IPS-18c (cell line): ENCODE measurements around the gene PLEKHH2.
"Not testable (repeated sequence)": the region's sequence is repeated elsewhere in the genome, so short reads cannot be mapped to it uniquely, and the experiment has no call there.

Experiments
- H3K4me3 ChIP-seq: 2 replicates; pipeline ENCODE4 v1.7.0; 2013; ENCODE audit warnings: low read depth, mild to moderate bottlenecking, low read length, moderate library complexity; ENCODE audit not compliant: insufficient read depth
- H3K9me3 ChIP-seq: one replicate; pipeline ENCODE4 v1.6.1; 2013; ENCODE audit warnings: mild to moderate bottlenecking, low read length, moderate library complexity; ENCODE audit not compliant: control insufficient read depth, insufficient read depth

Gene PLEKHH2

DNA sequence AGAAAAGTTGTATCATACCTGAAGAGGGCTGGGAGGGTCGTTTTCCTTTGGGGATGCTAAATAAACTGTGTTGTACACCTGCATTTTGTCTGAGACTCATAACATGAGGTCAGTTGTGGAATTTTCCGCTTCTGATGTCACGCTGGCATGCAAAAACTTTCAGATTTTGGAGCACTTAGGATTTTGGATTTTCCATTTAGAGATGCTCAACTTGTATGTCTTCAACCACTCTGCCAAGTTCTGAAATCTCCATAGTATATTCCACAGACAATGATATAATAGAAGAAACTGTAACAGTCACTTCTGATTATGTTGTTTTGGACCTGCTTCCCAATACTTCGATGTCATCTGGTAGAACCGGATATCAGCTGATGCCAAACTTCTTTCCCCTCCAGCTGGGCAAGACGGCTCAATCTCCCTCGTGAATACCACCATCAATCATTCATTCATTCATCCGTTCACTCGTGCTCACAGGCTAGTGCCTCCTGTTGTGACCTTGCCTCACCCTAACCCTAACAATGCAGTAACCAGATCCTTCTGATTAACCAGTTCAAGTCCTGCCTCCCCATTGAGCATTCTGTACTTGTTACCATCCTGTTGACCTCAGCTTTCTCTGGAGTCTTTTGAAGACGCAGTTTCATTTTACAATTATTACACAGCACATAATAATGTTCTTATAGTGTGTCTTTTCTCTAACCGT is 5.3 kb upstream of the PLEKHH2 start:
- H3K9me3 ChIP-seq = peaks cover 3% of the 10 kb centered on the region
- no peak overlapping the region for H3K4me3 ChIP-seq

GRCh38 chr2:43634604-43635306 is 2.3 kb upstream of the PLEKHH2 start:
- Histone ChIP-seq H3K9me3 (peaks cover 3% of the 10 kb centered on the region), H3K4me3 (no peak overlapping the region)

- H3K4me3 ChIP-seq, H3K9me3 ChIP-seq: not testable (repeated sequence)
Observed at GRCh38 chr2:43636153-43636552, 907 bp upstream of the PLEKHH2 start.

- Histone ChIP-seq H3K9me3 (peaks cover 3% of the 10 kb centered on the region), H3K4me3 (peak overlapping the region; percentile 86; the same call in 1 of the 2 replicates)
Observed at GRCh38 chr2:43636621-43637020, 439 bp upstream of the PLEKHH2 start.

DNA sequence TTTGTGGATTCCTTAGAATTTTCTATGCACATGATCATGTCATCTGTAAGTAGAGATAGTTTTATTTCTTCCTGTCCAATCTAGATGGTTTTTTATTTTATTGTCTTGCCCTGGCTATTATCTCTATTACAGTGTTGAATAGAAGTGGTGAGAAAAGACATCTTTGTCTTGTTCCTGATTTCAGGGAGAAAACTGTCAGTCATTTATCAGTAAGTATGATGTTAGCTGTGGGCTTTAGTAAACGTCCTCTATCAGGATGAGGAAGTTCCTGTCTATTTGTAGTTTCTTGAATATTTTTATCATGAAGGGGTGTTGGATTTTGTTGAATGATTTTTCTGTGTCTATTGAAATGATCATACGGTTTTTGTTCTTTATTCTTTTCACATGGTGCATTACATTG is 5.3 kb downstream of the PLEKHH2 start:
- no peaks in the 10 kb centered on the region for H3K9me3 ChIP-seq
- H3K4me3 ChIP-seq = no peak overlapping the region

- Histone ChIP-seq H3K4me3 (no peak overlapping the region), H3K9me3 (no peaks in the 10 kb centered on the region)
Observed at GRCh38 chr2:43643680-43644079, 6.6 kb downstream of the PLEKHH2 start.

- no peaks in the 10 kb centered on the region for H3K9me3 ChIP-seq
Observed at GRCh38 chr2:43648994-43649701, 12.1 kb downstream of the PLEKHH2 start.

DNA sequence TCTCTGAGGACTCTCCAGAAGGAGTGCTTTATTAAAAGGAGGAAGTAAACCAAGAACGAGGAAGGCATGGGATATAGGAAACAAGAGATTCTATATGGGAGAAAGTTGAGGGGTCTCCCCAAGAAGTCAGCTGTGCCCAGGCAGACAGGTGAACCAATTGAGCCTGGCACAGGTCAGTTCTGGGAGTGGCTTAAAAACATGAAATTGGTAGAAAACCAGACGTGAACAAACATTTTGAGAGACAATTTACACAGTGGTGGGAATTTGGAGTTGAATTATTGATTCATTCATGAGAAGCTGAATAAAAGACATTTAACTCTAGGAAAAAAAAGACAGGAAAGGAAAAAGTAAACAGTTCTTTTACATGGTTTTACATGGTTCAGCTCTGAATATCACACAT is 16.4 kb downstream of the PLEKHH2 start:
- Histone ChIP-seq H3K9me3 (no peaks in the 10 kb centered on the region), H3K4me3 (no peak overlapping the region)

More at GRCh38 chr2:43648994-43649701, 12.1 kb downstream of the PLEKHH2 start:
- H3K4me3 ChIP-seq = no peak overlapping the region

GRCh38 chr2:43657241-43657640 is 20.2 kb downstream of the PLEKHH2 start:
- Histone ChIP-seq H3K9me3 (no peaks in the 10 kb centered on the region), H3K4me3 (no peak overlapping the region)

DNA sequence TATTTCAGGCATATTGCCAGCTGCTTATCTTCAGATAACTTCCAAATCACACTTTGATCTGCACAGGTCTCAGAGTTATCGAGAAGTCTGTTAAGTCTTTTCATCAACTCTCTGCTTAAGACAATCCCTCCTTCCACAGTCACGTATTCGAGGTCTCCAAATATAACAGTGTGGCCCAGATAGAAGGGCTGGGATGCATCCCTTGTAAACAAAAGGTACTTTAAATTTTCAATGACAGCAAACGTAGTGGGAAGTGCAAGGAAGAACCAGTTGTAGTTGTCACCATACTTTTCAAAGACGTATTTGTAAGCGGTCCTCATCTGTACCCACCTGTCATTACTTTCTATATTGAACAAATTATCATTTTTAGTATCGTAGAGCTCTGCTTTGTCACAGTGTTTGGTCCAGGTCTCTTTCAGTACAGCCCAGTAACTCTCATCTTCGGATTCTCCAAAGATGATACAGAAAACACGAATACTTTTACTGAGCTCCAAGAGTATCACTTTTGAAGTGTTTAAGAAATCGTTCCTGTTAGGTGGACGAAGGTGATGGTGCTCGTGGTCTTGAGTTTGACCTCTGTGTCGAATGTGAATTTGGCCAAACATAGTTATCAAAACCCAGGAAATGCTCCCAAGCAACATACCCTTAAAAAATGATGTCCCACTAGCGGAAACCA is 38.7 kb downstream of the PLEKHH2 start:
- Histone ChIP-seq H3K4me3 (peak overlapping the region; percentile 29; the same call in 1 of the 2 replicates), H3K9me3 (no peaks in the 10 kb centered on the region)

DNA sequence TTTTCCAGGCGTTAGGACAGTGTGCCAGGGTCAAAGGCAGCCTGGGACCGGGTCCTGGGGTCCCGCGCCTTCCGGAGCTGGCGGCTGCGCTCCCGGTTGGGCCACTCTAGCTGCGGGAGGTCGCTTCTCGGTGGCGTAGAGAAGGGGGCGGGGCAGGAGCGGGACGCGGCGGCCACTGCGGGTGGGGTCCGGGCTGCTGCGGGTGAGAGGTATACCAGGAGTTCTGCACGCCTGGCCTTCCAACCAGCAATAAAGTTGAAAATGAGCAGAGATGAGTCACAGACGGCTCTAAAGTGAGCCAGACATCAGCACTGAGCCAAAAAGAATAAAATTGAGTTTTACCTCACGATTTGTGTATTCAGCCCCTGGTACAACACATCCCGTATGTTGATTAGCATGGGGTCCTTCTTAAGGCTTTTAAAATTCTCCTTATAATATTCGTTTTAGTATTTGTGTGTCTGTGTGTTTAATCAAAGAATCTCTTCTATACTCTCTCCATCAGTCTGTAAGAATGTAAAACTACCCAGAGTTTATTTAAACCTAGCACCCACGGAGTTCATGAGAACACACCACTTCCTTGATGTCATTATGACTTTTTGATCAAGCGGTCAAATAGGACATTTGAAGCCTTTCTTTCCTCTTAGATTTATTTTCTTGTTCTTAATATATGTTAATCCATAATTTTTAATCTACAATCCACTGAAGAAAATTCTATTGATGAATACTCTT is 39.4 kb downstream of the PLEKHH2 start, which contains the start of gene C1GALT1C1L:
TSS of gene C1GALT1C1L (minus strand) at position 108 of the 729 bp plus-strand sequence. CDS start at position 1, 107 bp downstream.
- H3K4me3 ChIP-seq = peak within 1 kb of the TSS; percentile 29; the same call in 1 of the 2 replicates
- H3K9me3 ChIP-seq = no peaks in the 10 kb centered on the region

- not testable (repeated sequence) for H3K4me3 ChIP-seq, H3K9me3 ChIP-seq
Observed at GRCh38 chr2:43677783-43678182, 40.7 kb downstream of the PLEKHH2 start.

GRCh38 chr2:43685357-43685756 is 48.3 kb downstream of the PLEKHH2 start:
- Histone ChIP-seq H3K9me3 (no peaks in the 10 kb centered on the region), H3K4me3 (no peak overlapping the region)

DNA sequence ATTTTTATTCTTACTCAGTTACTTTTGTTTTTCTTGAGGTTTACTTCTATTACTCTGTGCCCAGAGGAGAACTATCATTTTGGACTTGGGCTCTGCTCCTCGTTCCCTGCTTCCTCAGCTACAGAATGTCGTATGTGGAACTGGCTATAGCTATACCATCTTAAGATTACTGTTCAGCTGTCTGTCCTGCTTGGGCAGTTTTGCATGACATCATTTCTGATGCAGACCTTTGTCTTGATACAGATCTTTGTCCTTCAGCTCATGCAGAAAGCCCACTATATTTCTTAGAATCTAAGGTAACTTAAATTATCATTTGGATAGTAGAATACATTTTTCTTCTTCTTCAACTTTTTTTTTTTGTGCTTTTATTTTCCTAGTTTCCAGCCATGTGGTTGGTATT is 52.9 kb downstream of the PLEKHH2 start:
- H3K9me3 ChIP-seq = no peaks in the 10 kb centered on the region
- no peak overlapping the region for H3K4me3 ChIP-seq

- no peaks in the 10 kb centered on the region for H3K9me3 ChIP-seq
Observed at GRCh38 chr2:43692428-43692994, 55.5 kb downstream of the PLEKHH2 start.

GRCh38 chr2:43698140-43698539 is 61.1 kb downstream of the PLEKHH2 start:
- not testable (repeated sequence) for H3K4me3 ChIP-seq, H3K9me3 ChIP-seq

More at GRCh38 chr2:43692428-43692994, 55.5 kb downstream of the PLEKHH2 start:
- no peak overlapping the region for H3K4me3 ChIP-seq
